Neuronal stem cell (in vitro differentiated cells): Measurements from ENCODE around the gene HDAC4.

ENCODE experiments used
- DNase-seq: peaks from one replicate; pipeline ENCODE4 v3.0.0-alpha.2; 2013; ENCODE audit warnings: low spot score
- H2AFZ ChIP-seq: one replicate; pipeline ENCODE4 v1.6.1; 2013; ENCODE audit warnings: mild to moderate bottlenecking, low read length, inconsistent platforms
- H2AK5ac ChIP-seq: 2 replicates; pipeline ENCODE4 v1.6.1; 2013; ENCODE audit warnings: low read depth, mild to moderate bottlenecking, inconsistent platforms, low read length, moderate library complexity, mixed read lengths
- H2BK120ac ChIP-seq: 2 replicates; pipeline ENCODE4 v1.6.1; 2013; ENCODE audit warnings: low read depth, mild to moderate bottlenecking, inconsistent platforms, low read length, moderate library complexity, mixed read lengths
- H2BK12ac ChIP-seq: one replicate; pipeline ENCODE4 v1.6.1; 2013; ENCODE audit warnings: low read length, inconsistent platforms
- H2BK15ac ChIP-seq: 2 replicates; pipeline ENCODE4 v1.6.1; 2013; ENCODE audit warnings: mild to moderate bottlenecking, low read length, inconsistent platforms, mixed read lengths
- H2BK5ac ChIP-seq: one replicate; pipeline ENCODE4 v1.6.1; 2013; ENCODE audit warnings: inconsistent platforms, mild to moderate bottlenecking, low read length, moderate library complexity
- H3K14ac ChIP-seq: one replicate; pipeline ENCODE4 v1.6.1; 2013; ENCODE audit warnings: low read length, inconsistent platforms
- H3K18ac ChIP-seq: 2 replicates; pipeline ENCODE4 v1.6.1; 2013; ENCODE audit warnings: low read length, inconsistent platforms
- H3K23ac ChIP-seq: 2 replicates; pipeline ENCODE4 v1.6.1; 2013; ENCODE audit warnings: low read depth, mild to moderate bottlenecking, mixed read lengths, low read length, inconsistent platforms; ENCODE audit not compliant: poor library complexity
- H3K27ac ChIP-seq: replicated peaks from 3 replicates; pipeline ENCODE4 v1.5.1; 2013; ENCODE audit warnings: low read length, inconsistent platforms
- H3K27me3 ChIP-seq, 3 experiments: 2 replicates each; pipeline ENCODE4 v1.6.1; 2013; ENCODE audit warnings: low read length in 3 of 3, mild to moderate bottlenecking in 2 of 3, inconsistent platforms in 1 of 3, low read depth in 1 of 3, mixed read lengths in 1 of 3, moderate library complexity in 1 of 3; ENCODE audit not compliant: control insufficient read depth in 3 of 3, insufficient read depth in 3 of 3
- H3K36me3 ChIP-seq, 2 donors: replicated peaks in 1 of 2; 2 replicates each; pipeline ENCODE4 v1.6.1; 2013; ENCODE audit warnings: low read length in 2 of 2; ENCODE audit not compliant: control insufficient read depth in 2 of 2, insufficient read depth in 2 of 2
- H3K4ac ChIP-seq: 2 replicates; pipeline ENCODE4 v1.6.1; 2013; ENCODE audit warnings: inconsistent platforms, mild to moderate bottlenecking, low read length, moderate library complexity
- H3K4me1 ChIP-seq, 2 donors: 1 replicate in 1 of 2; 2 replicates in 1 of 2; pipeline ENCODE4 v1.6.1; 2013; ENCODE audit warnings: low read length in 2 of 2, low read depth in 1 of 2; ENCODE audit not compliant: control insufficient read depth in 2 of 2, insufficient read depth in 1 of 2
- H3K4me2 ChIP-seq: one replicate; pipeline ENCODE4 v1.6.1; 2013; ENCODE audit warnings: mild to moderate bottlenecking, low read length, inconsistent platforms; ENCODE audit not compliant: insufficient read depth, poor library complexity, severe bottlenecking
- H3K4me3 ChIP-seq, 2 donors: 2 replicates each; pipeline ENCODE4 v1.5.1; 2013; ENCODE audit warnings: low read length in 2 of 2, mild to moderate bottlenecking in 2 of 2, inconsistent platforms in 1 of 2, moderate library complexity in 1 of 2
- H3K79me1 ChIP-seq: one replicate; pipeline ENCODE4 v1.6.1; 2013; ENCODE audit warnings: low read depth, mild to moderate bottlenecking, inconsistent platforms, low read length, moderate library complexity
- H3K9ac ChIP-seq: one replicate; pipeline ENCODE4 v1.6.1; 2013; ENCODE audit warnings: mild to moderate bottlenecking, low read depth, low read length, inconsistent platforms; ENCODE audit not compliant: poor library complexity
- H3K9me3 ChIP-seq, 2 donors: replicated peaks in 1 of 2; 2 replicates each; pipeline versions ENCODE3 to v1.6.1; 2013; ENCODE audit warnings: low read length in 2 of 2, mild to moderate bottlenecking in 2 of 2, inconsistent platforms in 1 of 2, low read depth in 1 of 2, mixed read lengths in 1 of 2, moderate library complexity in 1 of 2; ENCODE audit not compliant: control insufficient read depth in 2 of 2, insufficient read depth in 1 of 2
- H4K8ac ChIP-seq: one replicate; pipeline ENCODE4 v1.6.1; 2013; ENCODE audit warnings: low read depth, mild to moderate bottlenecking, inconsistent platforms, low read length, moderate library complexity
- H4K91ac ChIP-seq: one replicate; pipeline ENCODE4 v1.6.1; 2013; ENCODE audit warnings: low read length, low read depth, mild to moderate bottlenecking, inconsistent platforms; ENCODE audit not compliant: poor library complexity
- WGBS, 2 donors: extraction: QIAGEN DNeasy Blood & Tissue Kit; methylation state at CpG; one replicate each; pipeline ENCODE4 v1.1.7; 2013; ENCODE audit warnings: missing lambda C conversion rate in 2 of 2, mixed read lengths in 1 of 2; ENCODE audit not compliant: insufficient read length in 2 of 2, insufficient replicate concordance in 1 of 2; ENCODE audit errors: extremely low coverage in 2 of 2; 5-methylcytosine and 5-hydroxymethylcytosine counted together

Gene HDAC4

DNA sequence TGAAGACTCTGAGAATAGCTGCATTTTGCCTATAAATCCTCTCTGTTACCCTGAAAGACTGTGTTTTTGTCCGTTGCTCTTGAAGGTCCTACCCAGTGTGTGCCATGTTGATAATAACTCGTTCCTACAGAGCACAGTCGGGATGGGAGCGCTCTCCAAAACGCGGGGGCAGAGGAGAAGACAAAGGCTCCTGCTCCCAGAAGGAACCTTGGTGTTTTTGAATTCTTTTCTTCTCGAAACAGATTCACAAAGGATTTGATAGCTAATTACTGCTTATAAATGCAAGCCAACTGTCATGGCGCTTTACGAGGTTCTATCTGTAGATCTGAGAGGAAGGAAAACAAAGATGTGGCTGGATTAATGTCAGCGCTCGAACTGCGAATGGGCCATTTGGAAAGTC lies 19.3 kb upstream of the HDAC4 start:
- H3K4me2 ChIP-seq = no peak overlapping the region
- H4K91ac ChIP-seq = no peak overlapping the region
- H3K18ac ChIP-seq = no peak overlapping the region
- H3K79me1 ChIP-seq = no peaks in the 10 kb centered on the region
- H4K8ac ChIP-seq = no peak overlapping the region
- no peak overlapping the region for H2BK5ac ChIP-seq
- H3K9me3 ChIP-seq = no peaks in the 10 kb centered on the region
- no peak overlapping the region for H3K4me3 ChIP-seq
- H3K9ac ChIP-seq = no peak overlapping the region
- no peak overlapping the region for H3K27ac ChIP-seq
- no peaks in the 10 kb centered on the region for H3K4me1 ChIP-seq
- H3K14ac ChIP-seq = no peak overlapping the region
- H2BK15ac ChIP-seq = no peak overlapping the region
- DNase-seq = no peak
- H2BK12ac ChIP-seq = no peak overlapping the region
- no peak overlapping the region for H3K23ac ChIP-seq
- no CpG with 5 or more reads among the region's 12 CpGs for WGBS, 2 donors
- H2BK120ac ChIP-seq = no peak overlapping the region
- peaks cover 0 to 29% (median 0%) of the 10 kb centered on the region in 3 experiments for H3K27me3 ChIP-seq
- H3K36me3 ChIP-seq = no peaks in the 10 kb centered on the region
- H3K4ac ChIP-seq = no peak overlapping the region
- no peak overlapping the region for H2AK5ac ChIP-seq
- H2AFZ ChIP-seq = no peak overlapping the region

GRCh38 chr2:239418918-239419317 lies 18.1 kb upstream of the HDAC4 start:
- WGBS, 2 donors = no CpG with 5 or more reads among the region's 1 CpG
- Histone ChIP-seq H3K14ac (no peak overlapping the region), H2BK15ac (no peak overlapping the region), H4K8ac (no peak overlapping the region), H3K23ac (no peak overlapping the region), H4K91ac (no peak overlapping the region), H3K9me3 (no peaks in the 10 kb centered on the region), H3K9ac (no peak overlapping the region), H2AK5ac (no peak overlapping the region), H2AFZ (no peak overlapping the region), H3K4me2 (no peak overlapping the region), H3K4ac (no peak overlapping the region), H3K79me1 (no peaks in the 10 kb centered on the region), H2BK5ac (no peak overlapping the region), H3K36me3 (no peaks in the 10 kb centered on the region), H3K27ac (no peak overlapping the region), H3K18ac (no peak overlapping the region), H3K27me3 (peaks cover 0 to 23% (median 0%) of the 10 kb centered on the region in 3 experiments), H3K4me1 (no peaks in the 10 kb centered on the region), H2BK12ac (no peak overlapping the region), H2BK120ac (no peak overlapping the region), H3K4me3 (no peak overlapping the region)
- no peak for DNase-seq

GRCh38 chr2:239412905-239413603 lies 12.2 kb upstream of the HDAC4 start:
- DNase-seq = no peak
- Histone ChIP-seq H2AFZ (no peak overlapping the region), H4K8ac (no peak overlapping the region), H3K4me2 (no peak overlapping the region), H2BK120ac (no peak overlapping the region), H3K79me1 (no peaks in the 10 kb centered on the region), H2AK5ac (no peak overlapping the region), H3K4me3 (no peak overlapping the region), H3K27ac (no peak overlapping the region), H4K91ac (no peak overlapping the region), H3K9me3 (peaks cover 0 to 6% of the 10 kb centered on the region in 2 donors), H3K9ac (no peak overlapping the region), H3K4me1 (no peaks in the 10 kb centered on the region), H2BK12ac (no peak overlapping the region), H3K18ac (no peak overlapping the region), H3K23ac (no peak overlapping the region), H3K4ac (no peak overlapping the region), H3K14ac (no peak overlapping the region), H2BK15ac (no peak overlapping the region), H3K36me3 (no peaks in the 10 kb centered on the region), H3K27me3 (peaks cover 0 to 18% (median 0%) of the 10 kb centered on the region in 3 experiments), H2BK5ac (no peak overlapping the region)
- WGBS, 2 donors = no CpG with 5 or more reads among the region's 11 CpGs

- Histone ChIP-seq H3K36me3 (no peaks in the 10 kb centered on the region), H3K79me1 (no peaks in the 10 kb centered on the region), H3K4ac (no peak overlapping the region), H3K4me1 (no peaks in the 10 kb centered on the region), H4K91ac (no peak overlapping the region), H3K14ac (no peak overlapping the region), H3K9ac (no peak overlapping the region), H2AFZ (no peak overlapping the region), H2BK5ac (no peak overlapping the region), H2BK12ac (no peak overlapping the region), H3K4me2 (no peak overlapping the region), H3K4me3 (no peak overlapping the region), H2BK15ac (no peak overlapping the region), H3K27ac (no peak overlapping the region), H3K18ac (no peak overlapping the region), H2AK5ac (no peak overlapping the region), H3K23ac (no peak overlapping the region), H3K27me3 (peaks cover 0 to 18% (median 0%) of the 10 kb centered on the region in 3 experiments), H4K8ac (no peak overlapping the region), H2BK120ac (no peak overlapping the region), H3K9me3 (peaks cover 0 to 6% of the 10 kb centered on the region in 2 donors)
- WGBS, 2 donors = no CpG with 5 or more reads among the region's 8 CpGs
- no peak for DNase-seq
Observed at GRCh38 chr2:239411549-239412319, 10.9 kb upstream of the HDAC4 start.
